SK-N-SH (cell line): ENCODE data around the gene NUDT1.

Experiments used
- ELF1 ChIP-seq: IDR thresholded peaks from 2 replicates; pipeline ENCODE4 v1.4.0; 2012
- EZH2phosphoT487 ChIP-seq: fragments of 200-600 bp; sonication (generic); IDR thresholded peaks from 2 replicates; pipeline ENCODE4 v1.6.1; 2017; ENCODE audit warnings: low read depth, mixed run types, mild to moderate bottlenecking, antibody characterized with exemption, moderate library complexity, borderline replicate concordance
- FOXM1 ChIP-seq: IDR thresholded peaks from 2 replicates; pipeline ENCODE4 v1.4.0; 2012; ENCODE audit warnings: low read depth, mild to moderate bottlenecking
- GATA2 ChIP-seq: sonication (generic); formaldehyde crosslinking; IDR thresholded peaks from 2 replicates; pipeline ENCODE4 v1.5.0; 2020; ENCODE audit warnings: mild to moderate bottlenecking, missing genetic modification reagents
- TF ChIP-seq, protein P1 (sequence below): fragments of 200-600 bp; sonication (generic); IDR thresholded peaks from 2 replicates; pipeline ENCODE4 v1.6.1; 2017; ENCODE audit warnings: antibody characterized with exemption, mild to moderate bottlenecking, moderate library complexity

DNA sequence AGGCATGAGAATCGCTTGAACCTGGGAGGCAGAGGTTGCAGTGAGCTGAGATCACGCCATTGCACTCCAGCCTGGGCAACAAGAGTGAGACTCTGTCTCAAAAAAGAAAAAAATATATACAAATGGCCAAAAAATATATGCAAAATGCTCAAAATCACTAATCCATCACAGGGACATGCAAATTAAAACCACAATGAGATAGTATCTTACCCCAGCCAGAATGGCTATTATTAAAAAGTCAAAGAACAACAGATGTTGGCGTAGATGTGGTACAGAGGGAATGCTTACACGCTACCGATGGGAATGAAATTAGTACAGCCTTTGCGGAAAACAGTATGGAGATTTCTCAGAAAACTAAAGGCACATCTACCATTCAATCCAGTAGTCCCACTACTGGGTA, 54.8 kb downstream of the NUDT1 start:
- no peak for TF ChIP-seq GATA2 (CRISPR knock-in tag)
- no peak for TF ChIP-seq FOXM1
- TF ChIP-seq ELF1: no peak
- TF ChIP-seq, protein P1, sequence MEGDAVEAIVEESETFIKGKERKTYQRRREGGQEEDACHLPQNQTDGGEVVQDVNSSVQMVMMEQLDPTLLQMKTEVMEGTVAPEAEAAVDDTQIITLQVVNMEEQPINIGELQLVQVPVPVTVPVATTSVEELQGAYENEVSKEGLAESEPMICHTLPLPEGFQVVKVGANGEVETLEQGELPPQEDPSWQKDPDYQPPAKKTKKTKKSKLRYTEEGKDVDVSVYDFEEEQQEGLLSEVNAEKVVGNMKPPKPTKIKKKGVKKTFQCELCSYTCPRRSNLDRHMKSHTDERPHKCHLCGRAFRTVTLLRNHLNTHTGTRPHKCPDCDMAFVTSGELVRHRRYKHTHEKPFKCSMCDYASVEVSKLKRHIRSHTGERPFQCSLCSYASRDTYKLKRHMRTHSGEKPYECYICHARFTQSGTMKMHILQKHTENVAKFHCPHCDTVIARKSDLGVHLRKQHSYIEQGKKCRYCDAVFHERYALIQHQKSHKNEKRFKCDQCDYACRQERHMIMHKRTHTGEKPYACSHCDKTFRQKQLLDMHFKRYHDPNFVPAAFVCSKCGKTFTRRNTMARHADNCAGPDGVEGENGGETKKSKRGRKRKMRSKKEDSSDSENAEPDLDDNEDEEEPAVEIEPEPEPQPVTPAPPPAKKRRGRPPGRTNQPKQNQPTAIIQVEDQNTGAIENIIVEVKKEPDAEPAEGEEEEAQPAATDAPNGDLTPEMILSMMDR: no peak
- TF ChIP-seq EZH2phosphoT487: no peak
